B cell (primary cell): ENCODE data around the gene NPTXR. TPM values are rescaled to one million over a fixed set of nuclear protein-coding genes. Genes with fewer than 3 reads are reported as not detected.

Source experiments
- ATAC-seq: fragments of 200-7000 bp; cut with Tn5 transposase; one replicate; pipeline ENCODE4 v1.10.0; 2021; ENCODE audit warnings: low read depth, mild to moderate bottlenecking, moderate number of reproducible peaks, moderate library complexity
- CTCF ChIA-PET: fragments of 350-600 bp; sonication (Branson Sonifier 250); formaldehyde crosslinking; loops from one replicate; lab custom pipeline; 2021; ENCODE audit warnings: antibody characterized with exemption, inconsistent platforms; lab: Charles Lee
- POLR2A ChIA-PET: fragments of 350-600 bp; sonication (Branson Sonifier 250); formaldehyde crosslinking; loops from one replicate; lab custom pipeline; 2021; ENCODE audit warnings: antibody characterized with exemption; lab: Charles Lee
- DNase-seq: peaks from one replicate; pipeline ENCODE4 v3.0.0; 2013
- H2AFZ ChIP-seq: 2 replicates; pipeline ENCODE4 v1.6.1; 2012; ENCODE audit warnings: mild to moderate bottlenecking, low read depth, low read length; ENCODE audit not compliant: insufficient read depth, poor library complexity, severe bottlenecking
- H3K27ac ChIP-seq, 2 donors: 1 replicate in 1 of 2; 2 replicates in 1 of 2; pipeline ENCODE4 v1.5.1; 2012 to 2013; ENCODE audit warnings: low read length in 2 of 2, mild to moderate bottlenecking in 2 of 2, moderate library complexity in 1 of 2
- H3K27me3 ChIP-seq, 4 experiments: fragments of 200-600 bp in 1 of 4; sonication (generic) in 1 of 4; replicated peaks in 1 of 4; 1 replicate in 2 of 4; 2 replicates in 2 of 4; pipeline versions ENCODE4 v1.6.1 to v1.7.0; 2013 to 2016; ENCODE audit warnings: low read length in 3 of 4, mild to moderate bottlenecking in 2 of 4, mixed read lengths in 1 of 4, moderate library complexity in 1 of 4; ENCODE audit not compliant: insufficient read depth in 4 of 4, control insufficient read depth in 3 of 4; ENCODE audit errors: control extremely low read depth in 1 of 4
- H3K36me3 ChIP-seq, 2 experiments: replicated peaks in 1 of 2; 1 replicate in 1 of 2; 2 replicates in 1 of 2; pipeline versions ENCODE4 v1.6.1 to v1.7.1; 2013; ENCODE audit warnings: low read length in 1 of 2; ENCODE audit not compliant: insufficient read depth in 2 of 2, control insufficient read depth in 1 of 2; ENCODE audit errors: control extremely low read depth in 1 of 2, extremely low read depth in 1 of 2
- H3K4me1 ChIP-seq, 2 donors: fragments of 200-600 bp in 1 of 2; sonication (generic) in 1 of 2; 1 replicate in 1 of 2; 2 replicates in 1 of 2; pipeline versions ENCODE4 v1.5.1 to v1.6.1; 2013 to 2017; ENCODE audit warnings: low read length in 2 of 2; ENCODE audit not compliant: control insufficient read depth in 2 of 2, insufficient read depth in 2 of 2
- H3K4me2 ChIP-seq: replicated peaks from 2 replicates; pipeline ENCODE3; 2012; ENCODE audit warnings: mild to moderate bottlenecking, low read depth, low read length; ENCODE audit not compliant: poor library complexity, severe bottlenecking
- H3K4me3 ChIP-seq, 5 experiments: fragments of 200-600 bp in 1 of 5; sonication (generic) in 1 of 5; 1 replicate in 3 of 5; 2 replicates in 2 of 5; pipeline versions ENCODE4 v1.5.1 to v1.7.0; 2011 to 2016; ENCODE audit warnings: low read length in 4 of 5, mild to moderate bottlenecking in 4 of 5, low read depth in 2 of 5, control low read depth in 1 of 5, moderate library complexity in 1 of 5; ENCODE audit not compliant: insufficient read depth in 1 of 5; ENCODE audit errors: control extremely low read depth in 1 of 5, extremely low read depth in 1 of 5
- H3K79me2 ChIP-seq: fragments of 200-600 bp; sonication (generic); one replicate; pipeline ENCODE4 v1.6.0; 2016; ENCODE audit warnings: low read length; ENCODE audit not compliant: control insufficient read depth, insufficient read depth
- H3K9ac ChIP-seq: fragments of 200-600 bp; sonication (generic); 2 replicates; pipeline ENCODE4 v1.6.1; 2017; ENCODE audit warnings: mild to moderate bottlenecking, low read length, moderate library complexity
- H3K9me3 ChIP-seq, 3 donors: one replicate each; pipeline versions ENCODE4 v1.6.1 to v1.7.1; 2013; ENCODE audit warnings: low read length in 2 of 3; ENCODE audit not compliant: control insufficient read depth in 2 of 3, insufficient read depth in 1 of 3; ENCODE audit errors: control extremely low read depth in 1 of 3
- H4K20me1 ChIP-seq: 2 replicates; pipeline ENCODE4 v1.6.0; 2012; ENCODE audit warnings: mild to moderate bottlenecking, low read length; ENCODE audit not compliant: insufficient read depth, control insufficient read depth, poor library complexity, severe bottlenecking
- H3K27ac Mint-ChIP-seq: one replicate; pipeline ENCODE4 v1.8.0; 2021; ENCODE audit warnings: mixed read lengths
- H3K27me3 Mint-ChIP-seq: one replicate; pipeline ENCODE4 v1.8.0; 2021; ENCODE audit warnings: mixed read lengths
- H3K4me1 Mint-ChIP-seq: one replicate; pipeline ENCODE4 v1.8.0; 2021; ENCODE audit warnings: mixed read lengths
- H3K4me3 Mint-ChIP-seq: one replicate; pipeline ENCODE4 v1.8.0; 2021; ENCODE audit warnings: mixed read lengths
- H3K9me3 Mint-ChIP-seq: one replicate; pipeline ENCODE4 v1.8.0; 2022; ENCODE audit warnings: mixed read lengths; ENCODE audit not compliant: insufficient read depth
- EZH2 ChIP-seq: IDR thresholded peaks from 2 replicates; pipeline ENCODE4 v1.6.1; 2012; ENCODE audit warnings: borderline replicate concordance, low read depth, mild to moderate bottlenecking, moderate library complexity, low read length; ENCODE audit not compliant: insufficient read depth, poor library complexity, severe bottlenecking
- WGBS: methylation state at CpG from one replicate; pipeline ENCODE4 v1.1.5; 2013; ENCODE audit warnings: missing lambda C conversion rate; ENCODE audit not compliant: insufficient coverage; 5-methylcytosine and 5-hydroxymethylcytosine counted together
- intact Hi-C: fragments of 100-400 bp; cut with micrococcal nuclease; formaldehyde crosslinking; loops from one replicate; pipeline ENCODE4 v1.10.0; 2022
- polyA plus RNA-seq: library from polyadenylated mRNA; depleted of rRNA; stranded (reverse); fragments of >200 nt; gene quantifications from 2 replicates; pipeline ENCODE4 v1.2.3, GENCODE V29; 2012
- total RNA-seq, 2 donors: library from RNA; stranded (reverse); fragments of 120-200 nt in 1 of 2; gene quantifications; 1 replicate in 1 of 2; 2 replicates in 1 of 2; pipeline versions ENCODE4 v1.2.3 to v1.2.4, GENCODE V29; 2013 to 2022
- TF ChIP-seq, protein P1 (sequence below): fragments of 200-600 bp; IDR thresholded peaks from one replicate; pipeline ENCODE4 v1.8.0; 2022; ENCODE audit warnings: antibody characterized with exemption, mild to moderate bottlenecking

Gene NPTXR
- total and polyA plus RNA-seq, 2 donors (not counting 1 experiment from before 2014, with no cell fraction given): 0.16 to 0.71 TPM

DNA sequence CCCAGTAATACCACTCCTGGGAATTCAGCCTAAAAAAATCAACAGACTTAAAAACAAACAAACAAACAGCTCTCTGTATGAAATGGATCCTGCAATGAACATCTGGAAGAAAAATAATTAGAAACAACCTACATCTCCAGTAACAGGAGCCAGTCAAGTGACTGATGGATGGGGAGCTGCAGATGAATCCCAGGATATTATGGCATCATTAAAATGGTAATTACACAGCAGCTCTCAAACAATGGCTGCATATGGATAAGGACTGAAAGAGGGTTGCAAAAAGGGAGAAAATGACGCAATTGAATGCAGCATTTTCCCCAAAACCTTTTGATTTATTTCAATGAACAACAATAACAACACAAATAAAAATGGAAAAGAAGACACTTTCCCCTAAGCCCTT lies 4.1 kb downstream of the NPTXR start:
- H3K27ac ChIP-seq: no peak overlapping the region
- DNase-seq: no peak
- H2AFZ ChIP-seq: no peak overlapping the region
- H3K4me1 ChIP-seq: peaks cover 6 to 13% of the 10 kb centered on the region in 2 donors
- no peak overlapping the region for H3K4me3 Mint-ChIP-seq
- ChIA-PET CTCF (interaction anchor here (0.6 to 0.7 kb wide), 2 partner anchors 133 to 183 kb away, joined by 5 to 6 read pairs; no protein-coding TSS in a partner anchor), POLR2A (interaction anchor here (0.7 kb wide), 1 partner anchor 16 kb away, joined by 3 read pairs; no protein-coding TSS in a partner anchor)
- no CpG with 5 or more reads among the region's 1 CpG for whole genome bisulfite sequencing
- peaks cover 11% of the 10 kb centered on the region for H3K4me1 Mint-ChIP-seq
- H4K20me1 ChIP-seq: no peaks in the 10 kb centered on the region
- peaks cover 56% of the 10 kb centered on the region for H3K27me3 Mint-ChIP-seq
- no peak overlapping the region for H3K9ac ChIP-seq
- H3K9me3 ChIP-seq: no peaks in the 10 kb centered on the region
- H3K36me3 ChIP-seq: no peaks in the 10 kb centered on the region
- H3K9me3 Mint-ChIP-seq: no peaks in the 10 kb centered on the region
- H3K27me3 ChIP-seq: peaks cover 0 to 52% (median 23%) of the 10 kb centered on the region in 4 experiments
- no peak for ATAC-seq
- H3K79me2 ChIP-seq: no peaks in the 10 kb centered on the region
- no peak overlapping the region for H3K27ac Mint-ChIP-seq
- no peak overlapping the region for H3K4me3 ChIP-seq
- no peak overlapping the region for H3K4me2 ChIP-seq
- TF ChIP-seq, protein P1, sequence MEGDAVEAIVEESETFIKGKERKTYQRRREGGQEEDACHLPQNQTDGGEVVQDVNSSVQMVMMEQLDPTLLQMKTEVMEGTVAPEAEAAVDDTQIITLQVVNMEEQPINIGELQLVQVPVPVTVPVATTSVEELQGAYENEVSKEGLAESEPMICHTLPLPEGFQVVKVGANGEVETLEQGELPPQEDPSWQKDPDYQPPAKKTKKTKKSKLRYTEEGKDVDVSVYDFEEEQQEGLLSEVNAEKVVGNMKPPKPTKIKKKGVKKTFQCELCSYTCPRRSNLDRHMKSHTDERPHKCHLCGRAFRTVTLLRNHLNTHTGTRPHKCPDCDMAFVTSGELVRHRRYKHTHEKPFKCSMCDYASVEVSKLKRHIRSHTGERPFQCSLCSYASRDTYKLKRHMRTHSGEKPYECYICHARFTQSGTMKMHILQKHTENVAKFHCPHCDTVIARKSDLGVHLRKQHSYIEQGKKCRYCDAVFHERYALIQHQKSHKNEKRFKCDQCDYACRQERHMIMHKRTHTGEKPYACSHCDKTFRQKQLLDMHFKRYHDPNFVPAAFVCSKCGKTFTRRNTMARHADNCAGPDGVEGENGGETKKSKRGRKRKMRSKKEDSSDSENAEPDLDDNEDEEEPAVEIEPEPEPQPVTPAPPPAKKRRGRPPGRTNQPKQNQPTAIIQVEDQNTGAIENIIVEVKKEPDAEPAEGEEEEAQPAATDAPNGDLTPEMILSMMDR: no peak
- no peak for TF ChIP-seq EZH2
- intact Hi-C loops: loop anchor here (5.0 kb wide), 1 partner anchor 82 kb away; the partner anchor contains the start of gene SUN2

DNA sequence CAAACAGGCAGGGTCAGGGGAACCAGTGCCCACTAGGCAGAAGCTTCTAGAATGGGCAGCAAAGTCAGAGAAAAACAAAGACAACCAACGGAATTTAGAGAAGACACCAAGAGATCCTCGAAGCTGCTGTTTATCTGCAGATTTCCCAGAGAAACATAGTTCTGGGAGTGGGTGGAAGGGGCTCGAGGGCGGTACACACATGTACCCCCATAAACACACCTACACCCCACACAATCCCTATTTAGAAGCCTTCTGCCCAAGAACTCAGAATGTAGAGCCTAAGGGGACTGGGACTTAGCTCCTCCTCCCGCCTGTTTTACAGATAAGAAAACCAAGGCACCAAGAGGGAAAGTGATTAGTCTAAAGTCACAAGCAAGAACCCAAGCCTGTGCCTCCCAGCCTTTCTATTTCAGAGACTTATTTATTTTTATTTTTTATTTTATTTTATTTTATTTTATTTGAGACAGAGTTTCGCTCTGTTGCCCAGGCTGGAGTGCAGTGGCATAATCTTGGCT lies 6.4 kb downstream of the NPTXR start:
- Histone ChIP-seq H3K9me3 (peaks cover 0 to 3% (median 0%) of the 10 kb centered on the region in 3 donors), H3K4me2 (no peak overlapping the region), H4K20me1 (no peaks in the 10 kb centered on the region), H2AFZ (no peak overlapping the region), H3K4me3 (no peak overlapping the region), H3K27me3 (peaks cover 0 to 41% (median 17%) of the 10 kb centered on the region in 4 experiments), H3K27ac (no peak overlapping the region), H3K79me2 (no peaks in the 10 kb centered on the region), H3K36me3 (no peaks in the 10 kb centered on the region), H3K4me1 (peaks cover 0 to under 1% of the 10 kb centered on the region in 2 donors), H3K9ac (no peak overlapping the region)
- CTCF ChIA-PET: no interaction called here
- H3K27me3 Mint-ChIP-seq: peaks cover 53% of the 10 kb centered on the region
- H3K4me1 Mint-ChIP-seq: peaks cover 3% of the 10 kb centered on the region
- 89% methylated on average over 3 of the region's 6 CpGs for WGBS
- no peak overlapping the region for H3K4me3 Mint-ChIP-seq
- no peak for ATAC-seq
- DNase-seq: no peak
- H3K27ac Mint-ChIP-seq: no peak overlapping the region
- no peaks in the 10 kb centered on the region for H3K9me3 Mint-ChIP-seq
- intact Hi-C loops: no loop called here
- POLR2A ChIA-PET: no interaction called here
- TF ChIP-seq, protein P1: no peak
- TF ChIP-seq EZH2: no peak
